Measurements from ENCODE around the gene RNF17.

Gene RNF17

GRCh38 chr13:24863748-24864540 is 100.0 kb downstream of the RNF17 start:
- no peak for TF ChIP-seq GATA2 (IDR thresholded peaks at IDR 0.05; ENCODE audit: low read depth, low read length)
- no peak for TF ChIP-seq GATA3 (IDR thresholded peaks at IDR 0.05; ENCODE audit: low read depth, low read length)

GRCh38 chr13:24864579-24864978 is 100.6 kb downstream of the RNF17 start:
- TF ChIP-seq GATA3 (IDR thresholded peaks at IDR 0.05; ENCODE audit: low read depth, low read length), result no peak
- TF ChIP-seq GATA2 (IDR thresholded peaks at IDR 0.05; ENCODE audit: low read depth, low read length), result no peak

- TF ChIP-seq GATA3 (IDR thresholded peaks at IDR 0.05; ENCODE audit: low read depth, low read length) (no peak), GATA2 (IDR thresholded peaks at IDR 0.05; ENCODE audit: low read depth, low read length) (no peak)
Measured at GRCh38 chr13:24865163-24865953, 101.4 kb downstream of the RNF17 start.

- TF ChIP-seq GATA3 (IDR thresholded peaks at IDR 0.05; ENCODE audit: low read depth, low read length) (no peak), GATA2 (IDR thresholded peaks at IDR 0.05; ENCODE audit: low read depth, low read length) (no peak)
Measured at GRCh38 chr13:24866488-24866887, 102.5 kb downstream of the RNF17 start.

- TF ChIP-seq GATA2 (IDR thresholded peaks at IDR 0.05; ENCODE audit: low read depth, low read length) (no peak), GATA3 (IDR thresholded peaks at IDR 0.05; ENCODE audit: low read depth, low read length) (no peak)
Measured at GRCh38 chr13:24868874-24869273, 104.9 kb downstream of the RNF17 start.

- TF ChIP-seq GATA2 (IDR thresholded peaks at IDR 0.05; ENCODE audit: low read depth, low read length) (no peak), GATA3 (IDR thresholded peaks at IDR 0.05; ENCODE audit: low read depth, low read length) (no peak)
Measured at GRCh38 chr13:24870380-24870760, 106.4 kb downstream of the RNF17 start.

- no peak for TF ChIP-seq GATA2 (IDR thresholded peaks at IDR 0.05; ENCODE audit: low read depth, low read length)
- no peak for TF ChIP-seq GATA3 (IDR thresholded peaks at IDR 0.05; ENCODE audit: low read depth, low read length)
Measured at GRCh38 chr13:24875566-24875965, 111.6 kb downstream of the RNF17 start.

- no peak for TF ChIP-seq GATA3 (IDR thresholded peaks at IDR 0.05; ENCODE audit: low read depth, low read length)
- TF ChIP-seq GATA2 (IDR thresholded peaks at IDR 0.05; ENCODE audit: low read depth, low read length), result no peak
Measured at GRCh38 chr13:24877531-24877930, 113.6 kb downstream of the RNF17 start.

GRCh38 chr13:24878340-24878739 is 114.4 kb downstream of the RNF17 start:
- TF ChIP-seq GATA2 (IDR thresholded peaks at IDR 0.05; ENCODE audit: low read depth, low read length), result no peak
- TF ChIP-seq GATA3 (IDR thresholded peaks at IDR 0.05; ENCODE audit: low read depth, low read length), result no peak

- TF ChIP-seq GATA3 (IDR thresholded peaks at IDR 0.05; ENCODE audit: low read depth, low read length), result no peak
- TF ChIP-seq GATA2 (IDR thresholded peaks at IDR 0.05; ENCODE audit: low read depth, low read length), result no peak
Measured at GRCh38 chr13:24882665-24883064, 118.7 kb downstream of the RNF17 start.

GRCh38 chr13:24887759-24888158 is 123.8 kb downstream of the RNF17 start:
- TF ChIP-seq GATA3 (IDR thresholded peaks at IDR 0.05; ENCODE audit: low read depth, low read length), result no peak
- no peak for TF ChIP-seq GATA2 (IDR thresholded peaks at IDR 0.05; ENCODE audit: low read depth, low read length)

GRCh38 chr13:24888291-24888931 is 124.4 kb downstream of the RNF17 start:
- TF ChIP-seq GATA2 (IDR thresholded peaks at IDR 0.05; ENCODE audit: low read depth, low read length) (no peak), GATA3 (IDR thresholded peaks at IDR 0.05; ENCODE audit: low read depth, low read length) (no peak)

- no peak for TF ChIP-seq GATA2 (IDR thresholded peaks at IDR 0.05; ENCODE audit: low read depth, low read length)
- no peak for TF ChIP-seq GATA3 (IDR thresholded peaks at IDR 0.05; ENCODE audit: low read depth, low read length)
Measured at GRCh38 chr13:24890256-24890655, 126.3 kb downstream of the RNF17 start.

GRCh38 chr13:24891476-24892108 is 127.6 kb downstream of the RNF17 start:
- TF ChIP-seq GATA2 (IDR thresholded peaks at IDR 0.05; ENCODE audit: low read depth, low read length), result no peak
- no peak for TF ChIP-seq GATA3 (IDR thresholded peaks at IDR 0.05; ENCODE audit: low read depth, low read length)
